Stomach (tissue), 4 donors: ENCODE results near the gene NR5A1.

Source experiments
- CTCF ChIP-seq, 7 experiments: fragments of 450-650 bp in 4 of 7; fragments of 200-600 bp in 3 of 7; sonication (generic) in 3 of 7; IDR thresholded peaks; one replicate each; pipeline ENCODE4 v1.5.1; 2016 to 2019; ENCODE audit warnings: antibody characterized with exemption in 7 of 7, control low read depth in 2 of 7, mild to moderate bottlenecking in 1 of 7
- EP300 ChIP-seq: sonication (generic); formaldehyde crosslinking; IDR thresholded peaks from one replicate; pipeline ENCODE4 v1.6.1; 2017; ENCODE audit warnings: antibody characterized with exemption
- POLR2A ChIP-seq, 4 donors: fragments of 450-650 bp; IDR thresholded peaks; one replicate each; pipeline ENCODE4 v1.6.1; 2016; ENCODE audit warnings: antibody characterized with exemption in 4 of 4, control low read depth in 2 of 4, mild to moderate bottlenecking in 1 of 4, moderate library complexity in 1 of 4
- POLR2AphosphoS5 ChIP-seq, 3 donors: sonication (generic); formaldehyde crosslinking; IDR thresholded peaks; one replicate each; pipeline ENCODE4 v1.6.1; 2016; ENCODE audit warnings: antibody characterized with exemption in 3 of 3

- no peak for TF ChIP-seq CTCF (IDR thresholded peaks at IDR 0.05)
- no peak for TF ChIP-seq POLR2A (IDR thresholded peaks at IDR 0.05)
- TF ChIP-seq EP300 = no peak
- TF ChIP-seq POLR2AphosphoS5 (IDR thresholded peaks at IDR 0.05) = no peak
Measured at GRCh38 chr9:124454296-124454695, 52.9 kb downstream of the NR5A1 start.
